H54 (cell line): Measurements from ENCODE around the gene PI4KA.
"Not testable (repeated sequence)": the region's sequence is repeated elsewhere in the genome, so short reads cannot be mapped to it uniquely, and the experiment has no call there.

ENCODE experiments used
- DNase-seq: peaks from one replicate; pipeline ENCODE4 v3.0.0; 2011; ENCODE audit warnings: low spot score, mixed read lengths; ENCODE audit not compliant: insufficient read length
- FAIRE-seq: peaks from 3 replicates; lab custom pipeline; 2011; peaks lifted over from hg19 to GRCh38; lab: Jason Lieb, UNC

The PI4KA gene

DNA sequence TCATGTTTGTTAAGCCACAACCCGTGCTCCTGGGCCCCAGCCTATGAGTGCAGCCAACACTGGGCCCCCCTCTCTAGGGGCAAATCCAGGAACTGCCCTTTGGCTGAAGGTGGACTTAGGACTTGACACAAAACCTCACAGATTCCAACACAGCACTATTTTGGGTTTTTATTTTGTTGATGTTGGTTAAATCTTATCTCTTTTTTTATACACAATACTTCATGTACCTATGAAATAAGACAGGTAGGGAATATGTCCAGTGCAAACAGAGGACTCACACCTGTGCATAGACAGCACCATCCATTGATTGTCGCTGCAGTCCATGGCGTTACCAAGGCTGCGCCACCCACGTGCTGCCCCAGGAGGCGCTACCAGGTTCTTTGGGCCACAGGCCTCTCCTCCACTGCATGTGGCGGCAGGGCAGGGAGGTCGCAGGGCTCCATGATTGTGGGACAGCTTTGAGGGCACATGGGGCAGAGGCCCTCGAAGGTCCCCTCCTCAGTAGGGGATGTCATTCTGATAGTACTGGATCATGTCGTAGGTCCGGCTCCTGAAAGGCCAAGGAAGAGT lies 151.0 kb downstream of the PI4KA start:
- not testable (repeated sequence) for FAIRE-seq, DNase-seq

DNA sequence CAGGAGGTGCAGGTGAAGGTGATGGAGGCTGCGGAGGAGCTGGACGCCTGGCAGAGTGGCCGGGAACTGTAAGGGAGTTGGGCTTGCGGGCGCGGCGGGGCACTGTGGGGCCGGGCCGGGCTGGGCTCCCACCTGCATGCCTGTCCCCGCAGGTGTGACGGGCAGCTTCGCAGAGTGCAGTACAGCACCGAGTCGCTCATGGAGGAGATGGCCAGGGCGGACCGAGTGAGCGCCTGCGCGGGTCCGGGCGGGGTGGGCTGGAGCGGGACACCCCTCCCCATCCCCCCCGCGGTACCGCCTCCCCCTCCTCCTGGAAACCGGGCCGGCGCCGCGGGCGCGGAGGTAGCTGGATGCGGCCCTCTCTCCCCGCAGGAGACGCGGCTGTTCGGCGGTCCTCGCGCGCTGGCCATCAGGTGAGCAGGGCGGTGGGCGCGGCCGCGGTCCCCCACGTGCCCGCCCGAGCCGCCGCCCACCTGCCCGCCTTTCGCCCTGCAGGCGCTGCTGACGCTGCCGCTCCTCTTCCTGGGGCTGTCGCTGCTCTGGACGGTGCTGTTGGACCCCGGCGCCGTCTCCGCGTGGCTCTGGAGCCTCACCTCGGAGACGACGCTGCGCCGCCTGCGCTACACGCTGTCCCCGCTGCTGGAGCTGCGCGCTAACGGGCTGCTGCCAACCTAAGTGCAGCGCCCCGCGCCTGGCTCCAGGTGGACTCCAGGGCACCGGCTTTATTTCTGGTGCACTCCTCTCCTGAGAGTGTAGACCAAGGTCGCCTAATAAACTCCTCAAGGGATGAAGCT lies 154.6 kb downstream of the PI4KA start:
- FAIRE-seq, DNase-seq: not testable (repeated sequence)

GRCh38 chr22:20703414-20703806 lies 155.2 kb downstream of the PI4KA start:
- not testable (repeated sequence) for DNase-seq, FAIRE-seq

DNA sequence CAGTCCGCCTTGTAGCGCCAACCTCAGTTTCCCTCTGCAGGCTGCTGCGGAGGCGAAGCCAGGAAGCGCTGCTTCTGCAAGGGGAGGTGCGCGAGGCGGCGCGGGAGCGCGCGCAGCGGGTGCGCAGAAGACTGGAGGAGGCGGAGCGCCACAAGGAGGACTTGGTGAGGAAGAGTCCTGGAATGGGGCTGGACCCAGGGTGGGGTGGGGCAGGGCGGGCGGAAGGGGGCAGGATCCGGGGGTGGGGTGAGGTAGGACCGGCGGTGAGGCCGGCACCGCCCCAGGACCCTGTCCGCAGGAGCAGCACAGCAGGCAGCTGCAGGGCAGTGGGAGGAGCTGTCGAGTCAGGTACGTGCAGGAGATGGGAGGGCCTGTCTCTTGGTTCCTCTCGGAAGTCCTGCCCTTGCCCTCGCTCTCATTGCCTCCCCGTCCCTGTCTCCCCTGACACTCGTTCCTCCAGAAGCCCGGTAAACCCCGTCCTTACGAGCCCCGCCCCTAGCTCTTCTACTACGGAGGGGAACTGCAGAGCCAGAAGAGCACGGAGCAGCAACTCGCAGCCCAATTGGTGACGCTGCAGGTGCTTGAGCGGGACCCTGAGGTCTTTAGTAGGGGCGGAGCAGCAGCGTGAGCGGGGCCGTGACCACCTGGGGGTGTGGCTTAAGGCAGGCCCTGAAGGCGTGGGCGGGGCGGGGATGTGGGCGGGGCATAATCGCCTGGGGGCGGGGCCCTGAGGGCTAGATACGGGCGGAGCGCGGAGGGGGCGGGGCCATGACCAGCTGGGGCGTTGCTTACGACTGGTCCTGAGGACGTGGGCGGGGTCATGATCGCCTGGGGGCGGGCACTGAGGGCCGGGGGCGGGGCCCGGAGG lies 155.8 kb downstream of the PI4KA start:
- FAIRE-seq: peak; percentile 43
- DNase-seq: peak; percentile 60

- FAIRE-seq, DNase-seq: not testable (repeated sequence)
These were observed 156.5 kb downstream of the PI4KA start for GRCh38 chr22:20702175-20702545.

GRCh38 chr22:20701680-20702136 lies 156.9 kb downstream of the PI4KA start:
- FAIRE-seq, DNase-seq: not testable (repeated sequence)

DNA sequence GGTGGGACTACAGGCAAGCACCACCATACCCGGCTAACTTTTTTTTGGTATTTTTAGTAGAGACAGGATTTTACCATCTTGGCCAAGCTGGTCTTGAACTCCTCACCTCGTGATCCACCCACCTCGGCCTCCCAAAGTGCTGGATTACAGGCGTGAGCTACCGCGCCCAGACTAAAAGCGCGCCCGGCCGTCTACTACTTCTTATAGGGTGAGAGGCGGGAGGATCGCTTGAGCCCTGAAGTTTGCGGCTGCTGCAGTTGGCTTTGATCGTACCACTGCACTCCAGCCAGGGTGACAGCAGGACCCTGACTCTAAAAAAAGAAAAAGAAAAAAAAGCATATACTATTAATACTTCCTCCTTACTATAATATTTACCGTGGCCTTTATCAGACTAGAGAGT lies 158.3 kb downstream of the PI4KA start:
- not testable (repeated sequence) for FAIRE-seq, DNase-seq

DNA sequence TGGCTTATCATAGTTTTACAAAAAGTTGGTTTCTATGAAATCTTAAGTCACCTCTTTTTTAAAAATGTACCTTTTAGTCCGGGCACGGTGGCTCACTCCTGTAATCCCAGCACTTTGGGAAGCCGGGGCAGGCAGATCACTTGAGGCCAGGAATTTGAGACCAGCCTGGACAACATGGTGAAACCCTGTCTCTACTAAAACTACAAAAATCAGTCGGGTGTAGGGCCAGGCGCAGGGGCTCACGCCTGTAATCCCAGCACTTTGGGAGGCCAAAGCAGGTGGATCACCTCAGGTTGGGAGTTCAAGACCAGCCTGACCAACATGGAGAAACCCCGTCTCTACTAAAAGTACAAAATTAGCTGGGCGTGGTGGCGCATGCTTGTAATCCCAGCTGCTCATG lies 158.8 kb downstream of the PI4KA start:
- FAIRE-seq, DNase-seq: not testable (repeated sequence)

DNA sequence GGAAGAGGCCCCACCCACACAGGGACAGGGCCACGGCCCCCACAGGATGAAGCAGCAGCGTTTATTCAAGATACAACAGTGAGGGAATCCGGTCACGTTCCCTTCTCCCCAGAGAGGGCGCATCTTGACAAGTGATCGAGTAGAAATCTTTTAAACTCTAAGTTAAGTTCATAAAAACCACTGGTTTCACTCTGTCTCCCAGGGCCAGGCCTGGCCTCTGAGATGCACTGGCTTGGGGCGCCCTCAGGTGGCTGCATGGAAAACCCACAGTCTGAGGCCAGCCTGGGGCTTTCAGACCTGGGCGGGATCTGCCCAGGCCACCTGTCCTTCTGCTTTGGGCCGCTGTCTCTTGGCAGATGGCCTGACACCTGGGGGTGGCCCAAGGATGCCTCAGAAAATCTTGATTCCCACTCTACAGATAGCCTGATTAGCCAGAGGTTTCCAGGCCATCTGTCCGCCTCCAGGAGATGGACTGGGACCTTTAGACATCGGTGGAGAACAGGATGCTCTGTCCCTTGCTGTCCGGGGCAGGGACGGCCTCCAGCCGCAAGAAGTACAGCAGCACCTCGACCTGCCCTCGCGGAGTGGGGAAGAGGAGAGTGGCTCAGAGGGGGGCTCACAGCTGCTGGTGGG lies 161.0 kb downstream of the PI4KA start:
- FAIRE-seq, DNase-seq: not testable (repeated sequence)

DNA sequence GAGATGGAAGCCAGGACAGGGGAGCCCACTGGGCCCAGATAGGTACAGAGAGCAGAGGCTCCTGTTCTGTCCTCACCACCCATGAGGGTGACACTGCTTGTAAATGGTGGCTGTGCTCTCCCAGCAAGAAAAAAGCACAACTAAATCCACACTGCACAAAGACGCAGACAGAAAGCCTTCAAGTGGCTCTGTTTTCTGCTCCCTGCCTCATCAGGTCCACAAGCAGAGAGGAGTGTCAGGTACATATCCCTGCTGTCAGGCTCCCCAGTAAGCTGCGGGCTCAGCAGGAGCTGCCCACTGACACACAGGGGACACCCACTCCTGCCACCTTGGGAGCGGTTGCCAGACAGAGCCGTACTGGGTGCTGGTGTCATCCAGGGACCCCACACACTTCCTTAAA lies 162.6 kb downstream of the PI4KA start:
- FAIRE-seq, DNase-seq: not testable (repeated sequence)

GRCh38 chr22:20695205-20695604 lies 163.4 kb downstream of the PI4KA start:
- not testable (repeated sequence) for FAIRE-seq

DNA sequence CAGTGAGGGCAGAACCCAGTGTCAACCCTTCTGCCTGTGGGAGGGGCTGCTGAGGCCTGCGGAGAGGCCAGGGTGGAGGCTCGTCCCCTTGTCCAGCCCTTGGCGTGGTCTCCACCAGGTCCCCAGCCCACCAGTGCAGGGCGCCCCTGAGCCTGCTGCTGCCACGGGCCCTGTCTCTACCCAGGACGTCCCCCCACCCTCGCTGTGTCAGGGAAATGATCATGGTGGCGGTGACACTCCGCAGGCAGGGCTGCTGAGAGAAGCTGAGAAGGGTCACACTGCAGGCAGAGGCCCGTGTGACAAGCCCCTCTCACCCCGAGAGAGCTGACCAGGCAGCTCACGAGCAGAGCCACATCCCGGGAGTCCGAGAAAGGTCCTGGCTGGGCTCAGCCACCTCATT lies 164.4 kb downstream of the PI4KA start:
- not testable (repeated sequence) for FAIRE-seq

More at GRCh38 chr22:20695205-20695604, 163.4 kb downstream of the PI4KA start:
- not testable (repeated sequence) for DNase-seq

GRCh38 chr22:20692926-20693325 lies 165.7 kb downstream of the PI4KA start:
- FAIRE-seq: not testable (repeated sequence)

More for the DNA sequence above, 164.4 kb downstream of the PI4KA start:
- not testable (repeated sequence) for DNase-seq

DNA sequence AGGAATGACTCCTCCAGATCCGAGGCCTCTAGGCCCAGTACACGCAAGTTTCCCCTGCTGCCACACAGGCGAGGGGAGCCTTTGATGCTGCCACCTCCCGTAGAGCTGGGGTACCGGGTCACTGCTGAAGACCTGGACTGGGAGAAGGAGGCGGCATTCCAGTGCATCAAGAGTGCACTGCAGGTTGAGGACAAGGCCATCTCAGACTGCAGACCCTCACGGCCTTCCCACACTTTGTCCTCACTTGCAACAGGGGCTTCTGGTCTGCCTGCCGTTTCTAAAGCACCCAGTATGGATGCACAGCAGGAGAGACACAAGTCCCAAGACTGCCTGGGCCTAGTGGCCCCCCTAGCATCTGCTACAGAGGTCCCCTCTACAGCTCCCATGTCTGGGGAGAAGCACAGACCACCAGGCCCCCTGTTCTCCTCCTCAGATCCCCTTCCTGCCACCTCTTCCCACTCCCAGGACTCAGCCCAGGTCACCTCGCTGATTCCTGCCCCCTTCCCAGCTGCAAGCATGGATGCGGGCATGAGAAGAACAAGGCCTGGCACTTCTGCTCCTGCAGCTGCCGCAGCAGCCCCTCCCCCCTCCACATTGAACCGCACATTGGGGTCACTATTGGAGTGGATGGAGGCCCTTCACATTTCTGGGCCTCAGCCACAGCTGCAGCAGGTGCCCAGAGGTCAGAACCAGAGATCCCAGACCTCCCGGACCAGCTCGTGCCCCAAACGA lies 167.9 kb downstream of the PI4KA start:
- FAIRE-seq, DNase-seq: not testable (repeated sequence)

More at GRCh38 chr22:20692926-20693325, 165.7 kb downstream of the PI4KA start:
- DNase-seq: not testable (repeated sequence)

DNA sequence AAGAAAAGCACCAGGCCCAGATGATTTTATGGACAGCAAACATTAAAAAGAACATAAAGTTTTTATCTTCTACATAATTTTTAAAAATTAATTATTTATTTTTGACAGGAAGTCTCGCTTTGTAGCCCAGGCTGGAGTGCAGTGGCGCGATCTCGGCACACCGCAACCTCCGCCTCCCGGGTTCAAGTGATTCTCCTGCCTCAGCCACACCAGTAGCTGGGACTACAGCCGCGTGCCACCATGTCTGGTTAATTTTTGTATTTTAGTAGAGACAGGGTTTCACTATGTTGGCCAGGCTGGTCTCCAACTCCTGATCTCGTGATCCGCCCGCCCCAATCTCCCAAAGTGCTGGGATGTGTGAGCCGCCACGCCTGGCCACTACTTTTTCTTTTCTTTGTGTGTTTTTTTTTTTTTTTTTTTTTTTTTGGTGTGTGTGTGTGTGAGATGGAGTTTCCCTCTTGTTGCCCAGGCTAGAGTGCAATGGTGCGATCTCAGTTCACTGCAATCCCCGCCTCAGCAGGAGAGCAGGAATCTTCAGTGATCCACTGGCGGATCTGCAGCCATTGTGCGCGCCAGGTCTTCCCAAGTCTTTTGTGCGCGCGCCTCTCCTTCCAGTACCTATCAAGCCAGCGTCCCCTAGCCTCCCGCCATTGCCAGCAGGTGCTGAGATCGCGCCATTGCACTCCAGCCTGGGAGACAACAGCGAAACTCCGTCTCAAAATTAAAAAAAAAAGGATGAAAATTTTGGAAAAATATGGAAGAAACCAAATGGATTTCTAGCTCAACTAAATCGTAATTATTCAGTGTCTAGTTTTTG lies 171.0 kb downstream of the PI4KA start:
- FAIRE-seq, DNase-seq: not testable (repeated sequence)

DNA sequence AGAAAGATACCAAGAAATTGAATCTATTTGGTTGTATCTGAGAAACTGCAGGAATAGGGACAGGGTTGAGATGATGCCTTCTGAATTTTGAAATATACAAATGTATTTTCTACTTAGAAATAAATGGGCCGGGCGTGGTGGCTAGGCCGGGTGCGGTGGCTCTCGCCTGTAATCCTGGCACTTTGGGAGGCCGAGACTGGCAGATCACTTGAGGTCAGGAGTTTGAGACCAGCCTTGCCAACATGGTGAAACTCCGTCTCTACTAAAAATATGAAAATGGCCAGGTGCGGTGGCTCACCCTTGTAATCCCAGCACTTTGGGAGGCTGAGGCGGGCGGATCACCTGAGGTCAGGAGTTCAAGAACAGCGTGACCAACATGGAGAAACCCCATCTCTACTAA lies 172.8 kb downstream of the PI4KA start:
- not testable (repeated sequence) for FAIRE-seq, DNase-seq

- DNase-seq: not testable (repeated sequence)
- peak; percentile 66 for FAIRE-seq
These were observed 179.7 kb downstream of the PI4KA start for GRCh38 chr22:20678792-20679435.
